NCI-H1105 (cell line): ENCODE results near the gene HTRA2.

Experiments
- DNase-seq: peaks from one replicate; lab custom pipeline; 2025; lab: John Stamatoyannopoulos, UW

HTRA2 gene

GRCh38 chr2:74515981-74516633, 13.6 kb upstream of the HTRA2 start:
- no peak for DNase-seq

DNA sequence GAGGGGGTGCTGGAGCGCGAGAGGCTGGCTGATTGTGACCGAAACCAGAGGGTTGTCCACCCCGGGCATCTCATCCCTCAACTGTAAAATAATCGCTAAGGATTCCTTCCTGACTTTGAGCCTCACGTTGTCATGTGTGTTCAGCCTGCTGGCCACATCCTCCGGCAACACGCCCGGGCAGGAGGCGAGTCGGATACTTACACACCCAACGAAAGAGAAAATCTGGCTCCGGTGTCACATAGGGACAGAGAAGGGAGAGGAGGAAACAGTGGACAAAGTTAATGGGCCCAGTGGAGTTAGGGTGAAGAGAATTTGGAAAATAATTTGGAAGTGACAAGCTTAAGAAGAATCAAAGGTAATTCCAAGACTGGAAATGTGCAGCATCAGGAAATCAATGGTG, 13.1 kb upstream of the HTRA2 start:
- no peak for DNase-seq

- no peak for DNase-seq
These were observed 7.2 kb upstream of the HTRA2 start for GRCh38 chr2:74522516-74522915.

- DNase-seq = no peak
These were observed 5.7 kb upstream of the HTRA2 start for GRCh38 chr2:74524005-74524404.

DNA sequence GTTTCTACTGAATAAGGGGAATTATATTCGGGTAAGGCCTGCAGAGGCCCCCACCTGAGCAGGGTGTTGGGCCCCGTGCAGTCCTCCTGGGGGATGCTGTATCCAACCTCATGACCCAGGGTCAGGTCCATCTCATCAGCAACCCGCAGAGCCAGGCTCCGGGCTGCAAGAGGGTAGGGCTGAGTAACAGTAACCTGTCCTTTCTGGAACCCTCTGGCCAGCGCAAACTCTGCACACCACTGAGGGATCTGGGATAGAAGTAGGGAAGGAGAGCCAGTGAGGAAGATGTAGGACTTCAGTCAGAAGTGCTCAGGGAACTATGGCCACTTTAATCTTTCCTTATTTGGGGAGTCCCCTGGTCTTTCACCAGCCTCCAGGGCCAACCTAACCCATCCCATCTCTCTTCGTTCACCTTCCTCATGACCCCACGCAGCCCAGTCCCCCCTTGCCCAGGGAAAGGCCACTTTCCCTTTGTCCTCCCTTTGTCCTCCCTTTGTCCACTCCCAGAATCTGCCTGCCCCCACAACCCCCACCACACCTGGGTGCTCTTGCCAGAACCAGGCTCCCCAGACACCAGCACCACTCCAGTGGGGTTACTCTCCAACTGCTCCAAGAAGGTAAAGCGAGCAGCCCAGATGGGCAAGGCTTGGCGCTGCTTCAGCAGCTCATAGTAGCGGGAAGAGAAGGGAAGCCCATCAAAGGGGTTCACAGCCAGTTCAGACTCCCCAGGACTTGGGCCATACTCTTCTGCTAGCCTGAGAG, 4.6 kb upstream of the HTRA2 start:
- DNase-seq = no peak

GRCh38 chr2:74525717-74526648, 3.8 kb upstream of the HTRA2 start, which contains the start of gene DQX1:
DQX1 (minus strand) TSS chr2:74526231; CDS start chr2:74525729, 502 bp downstream.
- no peak for DNase-seq

- no peak for DNase-seq
These were observed 3.0 kb upstream of the HTRA2 start for GRCh38 chr2:74526649-74527230.

DNA sequence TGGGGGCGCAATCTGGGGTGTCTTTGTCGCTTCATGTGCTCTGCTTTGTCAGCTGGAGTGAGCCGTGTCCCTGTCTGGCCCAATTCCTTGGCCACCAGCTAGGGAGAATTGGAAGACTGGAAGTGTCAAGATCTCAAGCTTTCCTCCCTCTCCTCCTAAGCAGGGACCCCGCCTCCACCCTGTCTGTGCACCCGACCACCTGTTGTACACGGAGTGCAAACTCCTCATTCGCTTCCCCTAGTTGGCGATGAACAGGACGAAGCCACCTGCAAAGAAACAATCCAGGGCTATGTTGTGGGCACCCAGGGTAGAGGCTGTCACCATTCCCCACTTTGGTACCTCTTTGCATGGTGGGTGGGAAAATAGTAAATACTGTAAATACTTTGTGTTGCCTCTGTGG, 2.0 kb upstream of the HTRA2 start:
- no peak for DNase-seq

DNA sequence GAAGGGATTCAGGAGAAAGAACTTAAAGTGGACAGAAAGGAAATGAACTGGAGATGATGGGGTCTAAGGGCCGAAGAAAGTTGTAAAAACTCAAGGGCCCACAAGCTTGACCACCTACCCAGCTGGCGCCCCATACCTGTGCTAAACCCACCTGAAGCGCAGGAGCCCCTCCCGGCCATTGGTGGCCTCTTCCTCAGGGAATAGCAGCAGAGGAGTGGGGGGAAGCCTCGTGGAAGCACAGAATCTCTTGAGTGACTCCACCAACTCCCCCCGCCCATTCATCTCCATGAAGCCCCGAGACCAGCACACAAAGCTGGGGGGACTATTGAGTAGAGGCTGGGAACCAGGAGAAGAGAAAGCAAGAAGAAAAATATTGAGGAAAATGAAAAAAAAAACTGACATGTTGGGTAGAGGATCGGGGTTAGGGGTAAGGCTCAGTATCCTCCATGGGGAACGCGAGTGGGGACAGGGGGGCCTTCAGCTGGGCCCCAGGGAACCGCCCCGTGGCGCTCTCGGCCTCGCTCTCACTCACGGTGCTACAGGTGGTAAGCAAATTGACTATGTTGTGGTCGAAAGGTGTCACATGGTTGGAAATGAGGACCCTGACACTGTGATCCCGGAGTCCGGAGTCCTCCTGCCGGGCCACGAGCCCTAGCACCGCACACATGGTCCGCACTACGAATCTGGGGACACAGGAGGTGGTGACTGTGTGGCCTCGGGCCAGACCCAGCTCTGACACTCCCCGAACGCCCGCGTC, 955 bp upstream of the HTRA2 start:
- DNase-seq = no peak

DNA sequence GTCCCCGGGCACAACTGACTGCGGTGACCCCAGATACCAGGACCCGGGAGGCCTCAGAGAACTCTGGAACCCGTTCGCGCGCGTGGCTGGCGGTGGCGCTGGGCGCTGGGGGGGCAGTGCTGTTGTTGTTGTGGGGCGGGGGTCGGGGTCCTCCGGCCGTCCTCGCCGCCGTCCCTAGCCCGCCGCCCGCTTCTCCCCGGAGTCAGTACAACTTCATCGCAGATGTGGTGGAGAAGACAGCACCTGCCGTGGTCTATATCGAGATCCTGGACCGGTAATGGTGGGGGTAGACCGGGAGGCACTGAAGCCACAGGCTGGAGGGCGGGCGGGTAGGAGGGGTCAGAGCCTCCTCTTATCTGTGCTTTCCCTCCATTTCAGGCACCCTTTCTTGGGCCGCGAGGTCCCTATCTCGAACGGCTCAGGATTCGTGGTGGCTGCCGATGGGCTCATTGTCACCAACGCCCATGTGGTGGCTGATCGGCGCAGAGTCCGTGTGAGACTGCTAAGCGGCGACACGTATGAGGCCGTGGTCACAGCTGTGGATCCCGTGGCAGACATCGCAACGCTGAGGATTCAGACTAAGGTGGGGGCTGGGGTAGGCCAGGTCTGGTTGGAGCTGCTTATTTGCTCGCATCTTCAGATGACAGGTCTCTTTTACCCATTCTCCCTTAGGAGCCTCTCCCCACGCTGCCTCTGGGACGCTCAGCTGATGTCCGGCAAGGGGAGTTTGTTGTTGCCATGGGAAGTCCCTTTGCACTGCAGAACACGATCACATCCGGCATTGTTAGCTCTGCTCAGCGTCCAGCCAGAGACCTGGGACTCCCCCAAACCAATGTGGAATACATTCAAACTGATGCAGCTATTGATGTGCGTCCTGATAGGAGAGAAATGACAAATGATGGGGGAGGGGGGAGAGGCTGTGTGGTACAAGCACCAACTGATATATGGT, 780 bp downstream of the HTRA2 start:
- DNase-seq = no peak

DNA sequence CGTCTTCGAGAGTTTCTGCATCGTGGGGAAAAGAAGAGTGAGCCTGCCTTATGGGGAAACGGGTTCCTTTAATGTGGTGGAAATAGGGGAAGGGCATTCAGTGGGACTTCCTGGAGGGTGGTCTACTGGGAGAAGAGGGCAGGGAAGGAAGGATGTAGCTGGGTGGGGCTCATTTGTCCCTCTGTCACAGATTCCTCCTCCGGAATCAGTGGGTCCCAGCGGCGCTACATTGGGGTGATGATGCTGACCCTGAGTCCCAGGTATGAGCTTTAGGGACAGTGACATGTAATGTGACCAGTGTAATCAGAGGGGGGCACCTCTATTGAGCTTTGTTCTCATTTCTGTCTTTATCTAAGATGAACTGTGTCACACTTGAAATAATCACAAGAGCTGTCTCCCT, 1.9 kb downstream of the HTRA2 start:
- no peak for DNase-seq

DNA sequence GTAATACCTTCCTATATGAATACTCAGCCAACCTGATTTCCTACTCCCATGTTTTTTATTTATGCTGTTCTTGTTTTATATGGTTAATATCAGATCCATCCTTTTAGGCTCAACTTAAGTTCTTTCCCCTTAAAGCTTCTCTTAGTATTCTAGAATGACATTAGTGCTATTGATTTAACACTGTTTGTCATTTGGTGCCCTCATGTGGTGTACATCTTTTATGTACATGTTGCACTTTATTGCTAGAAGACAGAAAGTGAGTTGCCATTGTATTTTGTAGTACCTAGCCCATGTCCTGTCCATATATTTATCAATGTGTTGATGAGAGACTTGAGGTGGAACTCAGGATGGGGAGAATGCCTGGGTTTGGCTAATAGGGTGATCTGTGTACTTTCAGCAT, 2.5 kb downstream of the HTRA2 start:
- DNase-seq = no peak

DNA sequence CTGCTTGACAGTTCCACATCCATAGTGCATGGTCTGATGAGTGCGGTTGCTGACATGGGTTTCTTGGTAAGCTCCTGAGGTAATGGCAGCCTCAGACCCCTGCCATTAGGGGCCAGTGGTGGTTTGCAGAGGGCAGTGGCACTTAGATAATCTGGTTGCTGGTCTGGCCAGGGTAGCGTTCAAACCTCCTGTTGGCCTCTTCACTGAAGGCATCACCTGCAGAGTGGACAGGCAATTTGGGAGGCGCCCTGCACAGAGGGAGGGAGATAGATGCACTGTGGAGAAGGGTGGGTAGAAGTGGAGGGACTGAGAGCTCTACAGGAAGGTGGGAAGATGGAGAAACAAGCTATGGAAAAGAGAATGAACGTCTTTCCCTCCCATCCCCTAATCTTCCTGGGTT, 3.7 kb downstream of the HTRA2 start:
- DNase-seq = no peak

DNA sequence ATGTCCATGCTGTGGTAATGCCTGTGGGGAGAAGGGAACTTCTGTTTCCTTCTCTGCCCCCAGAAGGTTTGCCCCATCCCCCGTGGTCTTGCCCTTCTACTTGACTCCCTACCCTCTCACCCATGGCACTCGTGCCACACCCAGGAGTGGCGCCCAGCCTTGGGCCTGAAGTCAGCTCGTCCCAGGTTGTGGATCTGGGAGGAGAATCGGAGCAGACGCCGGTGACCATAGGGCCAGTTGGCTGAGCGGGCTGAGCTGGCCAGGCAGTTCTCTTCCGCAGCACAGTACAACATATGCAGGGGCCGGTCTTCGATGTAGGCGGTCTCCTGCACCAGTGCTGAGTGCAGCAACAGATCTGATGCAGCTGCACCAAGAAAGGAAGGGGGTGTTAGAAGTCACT, 4.7 kb downstream of the HTRA2 start:
- DNase-seq = no peak

DNA sequence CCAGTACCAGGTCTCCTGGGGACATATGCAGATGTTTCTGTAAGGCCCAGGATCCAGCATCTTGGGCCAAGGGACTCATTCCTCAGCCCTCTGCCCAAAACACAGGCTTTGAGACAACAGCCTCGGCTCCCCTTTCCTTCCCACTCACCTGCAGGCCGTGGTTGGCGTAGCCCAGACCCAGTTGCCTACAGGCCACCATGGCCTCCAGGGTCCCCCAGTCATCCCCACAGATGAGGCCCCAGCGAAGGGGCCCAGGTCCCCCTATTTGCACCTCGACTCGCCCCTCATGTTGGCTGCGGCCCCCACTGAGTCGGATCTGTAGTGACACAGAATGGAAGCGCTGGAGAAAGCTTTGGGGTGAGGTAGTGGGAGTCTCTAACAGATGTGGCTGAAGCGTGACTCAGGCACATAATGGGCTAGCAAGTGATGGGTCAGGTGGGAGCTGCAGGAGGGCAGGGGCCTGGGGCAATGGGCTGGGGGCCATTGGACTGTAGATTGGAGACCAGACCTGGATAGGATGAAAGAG, 5.8 kb downstream of the HTRA2 start:
- DNase-seq = no peak

- no peak for DNase-seq
These were observed 6.6 kb downstream of the HTRA2 start for GRCh38 chr2:74536166-74536950.

DNA sequence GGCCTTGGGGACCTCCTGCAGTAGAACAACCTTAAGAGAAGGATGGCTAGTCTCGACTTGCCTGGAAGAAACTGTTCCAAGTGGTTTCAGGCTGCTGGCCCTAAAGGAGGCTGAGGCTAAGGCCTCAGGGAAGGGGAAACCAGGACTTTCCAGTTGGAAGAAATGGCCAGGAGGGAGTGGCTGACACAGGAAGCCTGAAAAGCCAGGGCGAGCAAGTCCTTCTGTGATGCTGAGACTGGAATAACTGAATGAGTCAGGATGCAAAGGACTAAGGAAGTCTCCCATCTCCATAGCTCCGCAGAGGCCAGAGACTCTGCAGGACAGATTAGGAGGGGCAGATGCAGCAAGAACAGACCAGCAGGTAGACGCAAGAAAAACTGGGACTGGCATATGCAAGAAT, 7.4 kb downstream of the HTRA2 start:
- DNase-seq = no peak

DNA sequence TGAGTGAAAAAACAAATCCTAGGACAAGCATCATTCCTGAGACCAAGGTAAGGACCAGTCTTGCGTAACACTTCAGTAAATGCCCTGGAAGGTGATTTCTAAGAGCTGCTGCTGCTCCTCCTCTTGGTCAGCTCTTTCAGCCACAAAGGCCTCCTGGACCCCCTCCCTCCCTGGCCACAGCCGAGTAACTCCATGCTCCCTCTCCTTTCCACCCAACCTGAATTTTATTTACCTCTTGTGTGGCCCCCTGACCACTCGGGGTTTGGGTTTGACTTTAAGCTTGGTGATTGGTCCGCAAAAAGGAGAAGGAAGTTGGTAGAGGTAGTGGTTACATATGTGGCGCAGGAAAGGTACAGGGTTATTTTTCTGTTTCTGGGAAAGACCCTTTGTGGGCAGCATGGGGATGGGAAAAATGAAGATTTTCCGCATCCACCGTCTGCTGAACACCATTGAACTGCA, 9.2 kb downstream of the HTRA2 start:
- DNase-seq = no peak

DNA sequence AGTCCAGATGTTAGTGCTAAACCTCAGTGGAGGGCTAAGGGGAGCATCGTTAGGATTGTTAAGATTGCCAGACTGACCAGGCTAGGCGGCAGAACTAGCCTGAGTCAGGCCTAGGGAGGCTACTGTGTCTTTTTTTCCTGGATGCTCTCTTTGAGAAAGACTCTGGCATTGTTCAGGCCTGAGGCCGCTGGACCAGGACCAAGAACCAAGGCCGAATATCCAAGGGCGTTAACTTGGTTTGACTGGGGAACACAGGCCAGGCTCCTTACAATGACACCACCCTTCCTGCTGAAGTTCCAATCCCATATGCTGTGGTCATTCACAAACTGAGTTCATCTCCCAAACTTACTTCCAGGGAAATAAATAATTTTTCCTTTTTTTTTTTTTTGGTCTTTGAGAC, 10.6 kb downstream of the HTRA2 start:
- no peak for DNase-seq
